ENCODE results near the gene SLX4IP.

SLX4IP gene

DNA sequence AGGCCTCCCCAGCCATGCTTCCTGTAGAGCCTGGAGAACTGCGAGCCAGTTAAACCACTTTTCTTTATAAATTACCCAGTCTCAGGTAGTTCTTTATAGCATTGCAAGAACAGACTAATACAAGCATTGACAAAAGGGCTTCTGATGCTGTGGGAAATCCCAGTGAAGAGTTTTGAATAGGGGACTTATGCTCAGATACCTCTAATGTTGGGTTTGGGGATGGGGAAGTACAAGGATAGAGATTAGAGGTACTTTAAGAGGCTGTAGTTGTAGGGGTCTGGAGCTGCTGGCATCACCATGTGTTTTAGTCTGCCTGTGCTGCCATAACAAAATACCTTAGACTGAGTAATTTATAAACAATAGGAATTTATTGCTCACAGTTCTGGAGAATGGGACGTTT lies 8.8 kb downstream of the SLX4IP start:
- TF ChIP-seq SIN3A (IDR thresholded peaks at IDR 0.05; ENCODE audit: borderline replicate concordance, insufficient read depth, low read length) (no peak), REST (IDR thresholded peaks at IDR 0.05; ENCODE audit: insufficient read depth in 1 of 2, low read depth in 2 of 2, low read length in 2 of 2) (no peak), POLR2AphosphoS5 (IDR thresholded peaks at IDR 0.05; ENCODE audit: low read depth, low read length) (no peak), FOXP2 (optimal IDR thresholded peaks at IDR 0.05; ENCODE audit: borderline replicate concordance, extremely low read depth, extremely low read length, insufficient read depth) (no peak)

GRCh38 chr20:10445758-10446157 lies 10.7 kb downstream of the SLX4IP start:
- TF ChIP-seq SIN3A (IDR thresholded peaks at IDR 0.05; ENCODE audit: borderline replicate concordance, insufficient read depth, low read length) (no peak), REST (IDR thresholded peaks at IDR 0.05; ENCODE audit: insufficient read depth in 1 of 2, low read depth in 2 of 2, low read length in 2 of 2) (no peak), FOXP2 (optimal IDR thresholded peaks at IDR 0.05; ENCODE audit: borderline replicate concordance, extremely low read depth, extremely low read length, insufficient read depth) (no peak), TAF1 (IDR thresholded peaks at IDR 0.05; ENCODE audit: borderline replicate concordance, insufficient read depth, low read length) (no peak), POLR2AphosphoS5 (IDR thresholded peaks at IDR 0.05; ENCODE audit: low read depth, low read length) (no peak)

- TF ChIP-seq TAF1 (IDR thresholded peaks at IDR 0.05; ENCODE audit: borderline replicate concordance, insufficient read depth, low read length) (peak; percentile 59; the same call in 1 of the 2 replicates), FOXP2 (optimal IDR thresholded peaks at IDR 0.05; ENCODE audit: borderline replicate concordance, extremely low read depth, extremely low read length, insufficient read depth) (no peak)
These were observed 11.9 kb downstream of the SLX4IP start for GRCh38 chr20:10447028-10447427.

DNA sequence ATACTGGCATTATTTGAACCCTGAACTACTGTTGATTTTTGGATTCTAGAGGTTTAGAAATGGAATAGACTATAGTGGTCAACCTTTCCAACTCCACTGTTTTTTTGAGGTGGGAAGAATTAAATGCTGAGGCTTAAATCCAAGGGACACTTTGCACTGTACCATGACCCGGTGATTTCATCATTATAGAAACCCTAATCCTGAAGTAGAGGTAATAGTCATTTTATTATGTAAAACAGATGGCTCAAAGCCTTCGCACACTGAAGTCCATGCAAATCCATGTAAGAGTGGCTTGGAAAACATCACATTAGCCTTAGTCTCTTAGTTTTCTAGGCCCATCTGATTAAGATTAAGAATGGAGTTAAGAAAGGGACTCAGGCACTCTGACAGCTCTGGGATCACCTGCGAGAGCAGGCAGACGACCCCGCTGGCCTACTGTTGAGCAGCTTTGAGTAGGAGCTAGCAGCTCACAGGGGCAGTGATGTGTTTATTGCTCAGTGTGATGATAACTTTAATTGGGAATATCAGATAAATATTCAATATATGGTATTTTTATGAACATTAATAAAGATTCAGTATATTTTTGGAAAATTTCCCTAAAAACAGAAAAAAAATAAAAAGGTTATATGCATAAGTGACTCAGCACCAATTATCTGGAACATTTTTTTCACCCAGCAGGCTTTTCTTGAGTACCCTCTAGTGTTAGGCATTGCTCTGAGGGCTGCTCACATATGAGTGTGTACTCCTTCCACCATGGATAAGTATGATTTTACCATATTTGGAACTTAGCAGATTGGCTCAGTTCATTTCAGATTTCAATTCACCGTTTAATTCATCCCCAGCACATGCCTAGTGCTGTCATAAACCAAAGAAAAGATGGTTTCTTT lies 13.4 kb downstream of the SLX4IP start:
- no peak for TF ChIP-seq REST (IDR thresholded peaks at IDR 0.05; ENCODE audit: insufficient read depth in 1 of 2, low read depth in 2 of 2, low read length in 2 of 2)
- no peak for TF ChIP-seq TAF1 (IDR thresholded peaks at IDR 0.05; ENCODE audit: borderline replicate concordance, insufficient read depth, low read length)
- TF ChIP-seq FOXP2 (optimal IDR thresholded peaks at IDR 0.05; ENCODE audit: borderline replicate concordance, extremely low read depth, extremely low read length, insufficient read depth) = no peak
- no peak for TF ChIP-seq POLR2AphosphoS5 (IDR thresholded peaks at IDR 0.05; ENCODE audit: low read depth, low read length)
- no peak for TF ChIP-seq SIN3A (IDR thresholded peaks at IDR 0.05; ENCODE audit: borderline replicate concordance, insufficient read depth, low read length)

DNA sequence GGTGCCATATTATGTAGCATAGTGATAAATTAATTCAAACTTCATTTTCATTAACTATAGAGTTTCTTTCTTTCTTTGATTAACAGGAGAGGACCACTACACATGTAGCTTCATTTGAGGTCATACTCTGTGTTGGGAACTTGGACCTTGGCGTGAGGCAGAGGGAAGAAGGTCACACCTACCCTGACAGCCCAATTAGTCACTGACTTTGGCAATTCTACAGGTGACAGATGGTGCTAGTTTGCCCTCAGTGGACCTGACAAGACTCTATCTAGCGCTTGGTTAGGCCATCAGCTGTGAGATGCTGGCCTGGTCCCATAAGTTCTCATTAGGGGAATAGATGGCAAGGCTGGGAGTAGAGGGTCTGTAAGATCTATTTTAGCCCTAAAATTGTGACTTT lies 14.2 kb downstream of the SLX4IP start:
- TF ChIP-seq REST (IDR thresholded peaks at IDR 0.05; ENCODE audit: insufficient read depth in 1 of 2, low read depth in 2 of 2, low read length in 2 of 2) (no peak), TAF1 (IDR thresholded peaks at IDR 0.05; ENCODE audit: borderline replicate concordance, insufficient read depth, low read length) (no peak), SIN3A (IDR thresholded peaks at IDR 0.05; ENCODE audit: borderline replicate concordance, insufficient read depth, low read length) (no peak), POLR2AphosphoS5 (IDR thresholded peaks at IDR 0.05; ENCODE audit: low read depth, low read length) (no peak), FOXP2 (optimal IDR thresholded peaks at IDR 0.05; ENCODE audit: borderline replicate concordance, extremely low read depth, extremely low read length, insufficient read depth) (no peak)

All from PFSK-1 (cell line).